GM12878 (cell line): ENCODE measurements around the gene IL17RC. TPM values are rescaled to one million over a fixed set of nuclear protein-coding genes. Genes with fewer than 3 reads are reported as not detected.
"Not testable (repeated sequence)": the region's sequence is repeated elsewhere in the genome, so short reads cannot be mapped to it uniquely, and the experiment has no call there.

Experiments
- ATAC-seq: fragments of 200-7000 bp; cut with Tn5 transposase; 3 replicates; pipeline ENCODE4 v1.9.1; 2020; ENCODE audit warnings: mild to moderate bottlenecking, moderate library complexity
- BruUV-seq: library from RNA; stranded (reverse); fragments of 400-500 nt; replicated peaks from 2 replicates; lab custom pipeline; 2021; lab: Mats Ljungman, UMichigan
- CTCF ChIA-PET: fragments of 300-600 bp; sonication (Branson Sonifier 250); formaldehyde crosslinking; extraction: SDS; loops from one replicate; lab custom pipeline; 2021; ENCODE audit warnings: inconsistent platforms; lab: Yijun Ruan, JAX
- POLR2A ChIA-PET: fragments of 350-600 bp; formaldehyde crosslinking; extraction: SDS; loops from one replicate; lab custom pipeline; 2021; ENCODE audit warnings: inconsistent platforms; lab: Charles Lee
- RAD21 ChIA-PET: fragments of 300-600 bp; sonication (Branson Sonifier 250); formaldehyde crosslinking; loops from one replicate; lab custom pipeline; 2023; ENCODE audit warnings: antibody characterized with exemption; ENCODE audit not compliant: unreplicated experiment; lab: Charles Lee
- SMC1A ChIA-PET: fragments of 300-600 bp; sonication (Branson Sonifier 250); formaldehyde crosslinking; loops from one replicate; lab custom pipeline; 2023; ENCODE audit not compliant: unreplicated experiment, uncharacterized antibody; lab: Charles Lee
- DNase-seq: peaks from one replicate; pipeline ENCODE4 v3.0.0-alpha.2; 2011; ENCODE audit warnings: low read depth, low spot score
- FAIRE-seq: peaks from 3 replicates; lab custom pipeline; 2011; peaks lifted over from hg19 to GRCh38; lab: Jason Lieb, UNC
- H2AFZ ChIP-seq: 2 replicates; pipeline ENCODE4 v1.6.0; 2011; ENCODE audit warnings: low read depth, low read length, control low read depth; ENCODE audit not compliant: control insufficient read depth
- H3K27ac ChIP-seq: 2 replicates; pipeline ENCODE4 v1.5.1; 2011; ENCODE audit warnings: control low read depth; ENCODE audit not compliant: control insufficient read depth, insufficient read depth
- H3K27me3 ChIP-seq, 2 experiments: replicated peaks in 1 of 2; 2 replicates each; pipeline versions ENCODE4 v1.6.0 to v1.6.1; 2011; ENCODE audit warnings: low read length in 1 of 2; ENCODE audit not compliant: control insufficient read depth in 2 of 2, insufficient read depth in 2 of 2
- H3K36me3 ChIP-seq, 2 experiments: 2 replicates each; pipeline ENCODE4 v1.5.1; 2011; ENCODE audit warnings: low read length in 1 of 2; ENCODE audit not compliant: control insufficient read depth in 2 of 2, insufficient read depth in 2 of 2
- H3K4me1 ChIP-seq: 2 replicates; pipeline ENCODE4 v1.6.1; 2011; ENCODE audit warnings: mild to moderate bottlenecking, low read length, moderate library complexity, mixed read lengths; ENCODE audit not compliant: control insufficient read depth, insufficient read depth
- H3K4me2 ChIP-seq: 2 replicates; pipeline ENCODE4 v1.6.0; 2011; ENCODE audit warnings: control low read depth; ENCODE audit not compliant: control insufficient read depth, insufficient read depth
- H3K4me3 ChIP-seq: fragments of 200-600 bp; sonication (generic); 2 replicates; pipeline ENCODE4 v1.5.1; 2016
- H3K79me2 ChIP-seq: 2 replicates; pipeline ENCODE4 v1.6.0; 2011; ENCODE audit warnings: low read length; ENCODE audit not compliant: control insufficient read depth, insufficient read depth
- H3K9ac ChIP-seq: 2 replicates; pipeline ENCODE4 v1.8.0; 2011; ENCODE audit warnings: low read length, control low read depth, mixed read lengths; ENCODE audit not compliant: control insufficient read depth, insufficient read depth
- H3K9me3 ChIP-seq: replicated peaks from 3 replicates; pipeline ENCODE4 v1.5.1; 2011; ENCODE audit warnings: mild to moderate bottlenecking, low read length; ENCODE audit not compliant: control insufficient read depth, insufficient read depth
- H4K20me1 ChIP-seq: 2 replicates; pipeline ENCODE4 v1.6.0; 2011; ENCODE audit not compliant: control insufficient read depth, insufficient read depth
- ATF7 ChIP-seq: fragments of 450-650 bp; IDR thresholded peaks from 2 replicates; pipeline ENCODE4 v1.6.1; 2016; ENCODE audit warnings: low read depth, mild to moderate bottlenecking
- BRCA1 ChIP-seq: IDR thresholded peaks from 2 replicates; pipeline ENCODE4 v1.6.1; 2011; ENCODE audit warnings: low read depth, low read length, improper control_type of control experiment
- CHD2 ChIP-seq: IDR thresholded peaks from 2 replicates; pipeline ENCODE4 v1.6.1; 2011; ENCODE audit warnings: low read depth, low read length, improper control_type of control experiment, borderline replicate concordance
- EZH2 ChIP-seq: IDR thresholded peaks from 2 replicates; pipeline ENCODE4 v1.6.1; 2012; ENCODE audit warnings: low read depth, mild to moderate bottlenecking, control low read depth, inconsistent platforms, low read length, borderline replicate concordance; ENCODE audit not compliant: control insufficient read depth
- RAD21 ChIP-seq: IDR thresholded peaks from 2 replicates; pipeline ENCODE4 v1.6.1; 2011; ENCODE audit warnings: mild to moderate bottlenecking, low read depth, low read length, moderate library complexity; ENCODE audit not compliant: insufficient read depth
- SUZ12 ChIP-seq: fragments of 200-600 bp; sonication (generic); IDR thresholded peaks from one replicate; pipeline ENCODE4 v1.6.1; 2018; ENCODE audit warnings: antibody characterized with exemption, mild to moderate bottlenecking; ENCODE audit not compliant: unreplicated experiment
- WGBS: methylation state at CpG from one replicate; pipeline ENCODE4 v1.1.6; 2016; ENCODE audit warnings: low lambda C conversion rate; ENCODE audit not compliant: insufficient replicate concordance, insufficient coverage; ENCODE audit errors: missing lambda C conversion rate; 5-methylcytosine and 5-hydroxymethylcytosine counted together
- in situ Hi-C: fragments of 300-500 bp; cut with MboI; formaldehyde crosslinking; loops from 9 replicates; pipeline ENCODE4 v1.14.3; 2018; ENCODE audit warnings: mixed read lengths
- intact Hi-C: fragments of 100-400 bp; cut with micrococcal nuclease; formaldehyde crosslinking; loops from one replicate; pipeline ENCODE4 v1.14.2; 2022; ENCODE audit not compliant: unreplicated experiment
- polyA plus RNA-seq, 11 experiments: library from polyadenylated mRNA; depleted of rRNA in 4 of 11; unstranded in 6 of 11; stranded (reverse) in 5 of 11; fragments of >200 nt; fragmentation: Nextera tagmentation in 4 of 11; fragmentation: Illumina TruSeq in 1 of 11; extraction: Ambion mirVana in 4 of 11; extraction: Trizol in 1 of 11; gene quantifications; 1 replicate in 1 of 11; 2 replicates in 10 of 11; pipeline versions ENCODE4 v1.2.1 to v1.2.3, GENCODE V29; 2011 to 2016; ENCODE audit warnings: inconsistent platforms in 2 of 11, missing spikeins in 2 of 11, low read depth in 1 of 11
- total RNA-seq, 4 experiments: library from RNA; depleted of rRNA in 3 of 4; stranded (reverse); fragments of >200 nt in 3 of 4; fragmentation: Illumina TruSeq in 1 of 4; extraction: Trizol in 1 of 4; gene quantifications; 2 replicates each; pipeline versions ENCODE4 v1.2.1 to v1.2.3, GENCODE V29; 2013 to 2021
- TF ChIP-seq, protein P1 (sequence below): fragments of 450-650 bp; formaldehyde crosslinking; IDR thresholded peaks from 2 replicates; pipeline ENCODE4 v1.5.0; 2022; ENCODE audit warnings: mild to moderate bottlenecking, missing genetic modification characterization
- TF ChIP-seq, protein P2 (sequence below): IDR thresholded peaks from 2 replicates; pipeline ENCODE4 v1.6.1; 2012; ENCODE audit warnings: low read length, inconsistent platforms
- TF ChIP-seq, protein P3 (sequence below): fragments of 450-650 bp; IDR thresholded peaks from 2 replicates; pipeline ENCODE4 v1.6.1; 2016; ENCODE audit warnings: mild to moderate bottlenecking

Gene IL17RC
- total and polyA plus RNA-seq, 10 of the 15 experiments (the other 5 are each of a cell fraction or from before 2014, with no cell fraction given) = 0.07 to 4.4 (median 0.34) TPM; not detected in 3

- POLR2A ChIA-PET = interaction anchor here (0.9 to 1.5 kb wide), 3 partner anchors 8 to 54 kb away, joined by 3 to 9 read pairs (median 3); partner anchors contain the start of genes CRELD1 and IL17RE
- Histone ChIP-seq H4K20me1 (no peaks in the 10 kb centered on the region), H3K4me1 (no peaks in the 10 kb centered on the region), H3K79me2 (peaks cover 34% of the 10 kb centered on the region), H3K4me3 (no peak overlapping the region), H3K9ac (no peak overlapping the region), H3K4me2 (no peak overlapping the region), H3K27ac (no peak overlapping the region), H3K36me3 (peaks cover 2 to 12% of the 10 kb centered on the region in 2 experiments), H3K27me3 (no peaks in the 10 kb centered on the region), H2AFZ (no peak overlapping the region), H3K9me3 (no peaks in the 10 kb centered on the region; the same call in 2 of the 3 replicates)
- DNase-seq (no peak), FAIRE-seq (no peak), ATAC-seq (no peak)
- in situ Hi-C loops (no loop called here), intact Hi-C loops (no loop called here)
- TF ChIP-seq, protein P1, sequence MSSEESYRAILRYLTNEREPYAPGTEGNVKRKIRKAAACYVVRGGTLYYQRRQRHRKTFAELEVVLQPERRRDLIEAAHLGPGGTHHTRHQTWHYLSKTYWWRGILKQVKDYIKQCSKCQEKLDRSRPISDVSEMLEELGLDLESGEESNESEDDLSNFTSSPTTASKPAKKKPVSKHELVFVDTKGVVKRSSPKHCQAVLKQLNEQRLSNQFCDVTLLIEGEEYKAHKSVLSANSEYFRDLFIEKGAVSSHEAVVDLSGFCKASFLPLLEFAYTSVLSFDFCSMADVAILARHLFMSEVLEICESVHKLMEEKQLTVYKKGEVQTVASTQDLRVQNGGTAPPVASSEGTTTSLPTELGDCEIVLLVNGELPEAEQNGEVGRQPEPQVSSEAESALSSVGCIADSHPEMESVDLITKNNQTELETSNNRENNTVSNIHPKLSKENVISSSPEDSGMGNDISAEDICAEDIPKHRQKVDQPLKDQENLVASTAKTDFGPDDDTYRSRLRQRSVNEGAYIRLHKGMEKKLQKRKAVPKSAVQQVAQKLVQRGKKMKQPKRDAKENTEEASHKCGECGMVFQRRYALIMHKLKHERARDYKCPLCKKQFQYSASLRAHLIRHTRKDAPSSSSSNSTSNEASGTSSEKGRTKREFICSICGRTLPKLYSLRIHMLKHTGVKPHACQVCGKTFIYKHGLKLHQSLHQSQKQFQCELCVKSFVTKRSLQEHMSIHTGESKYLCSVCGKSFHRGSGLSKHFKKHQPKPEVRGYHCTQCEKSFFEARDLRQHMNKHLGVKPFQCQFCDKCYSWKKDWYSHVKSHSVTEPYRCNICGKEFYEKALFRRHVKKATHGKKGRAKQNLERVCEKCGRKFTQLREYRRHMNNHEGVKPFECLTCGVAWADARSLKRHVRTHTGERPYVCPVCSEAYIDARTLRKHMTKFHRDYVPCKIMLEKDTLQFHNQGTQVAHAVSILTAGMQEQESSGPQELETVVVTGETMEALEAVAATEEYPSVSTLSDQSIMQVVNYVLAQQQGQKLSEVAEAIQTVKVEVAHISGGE = no peak
- TF ChIP-seq BRCA1 (no peak), ATF7 (no peak), EZH2 (no peak), CHD2 (no peak), RAD21 (no peak), SUZ12 (no peak)
- TF ChIP-seq, protein P2, sequence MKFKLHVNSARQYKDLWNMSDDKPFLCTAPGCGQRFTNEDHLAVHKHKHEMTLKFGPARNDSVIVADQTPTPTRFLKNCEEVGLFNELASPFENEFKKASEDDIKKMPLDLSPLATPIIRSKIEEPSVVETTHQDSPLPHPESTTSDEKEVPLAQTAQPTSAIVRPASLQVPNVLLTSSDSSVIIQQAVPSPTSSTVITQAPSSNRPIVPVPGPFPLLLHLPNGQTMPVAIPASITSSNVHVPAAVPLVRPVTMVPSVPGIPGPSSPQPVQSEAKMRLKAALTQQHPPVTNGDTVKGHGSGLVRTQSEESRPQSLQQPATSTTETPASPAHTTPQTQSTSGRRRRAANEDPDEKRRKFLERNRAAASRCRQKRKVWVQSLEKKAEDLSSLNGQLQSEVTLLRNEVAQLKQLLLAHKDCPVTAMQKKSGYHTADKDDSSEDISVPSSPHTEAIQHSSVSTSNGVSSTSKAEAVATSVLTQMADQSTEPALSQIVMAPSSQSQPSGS = no peak
- TF ChIP-seq, protein P3, sequence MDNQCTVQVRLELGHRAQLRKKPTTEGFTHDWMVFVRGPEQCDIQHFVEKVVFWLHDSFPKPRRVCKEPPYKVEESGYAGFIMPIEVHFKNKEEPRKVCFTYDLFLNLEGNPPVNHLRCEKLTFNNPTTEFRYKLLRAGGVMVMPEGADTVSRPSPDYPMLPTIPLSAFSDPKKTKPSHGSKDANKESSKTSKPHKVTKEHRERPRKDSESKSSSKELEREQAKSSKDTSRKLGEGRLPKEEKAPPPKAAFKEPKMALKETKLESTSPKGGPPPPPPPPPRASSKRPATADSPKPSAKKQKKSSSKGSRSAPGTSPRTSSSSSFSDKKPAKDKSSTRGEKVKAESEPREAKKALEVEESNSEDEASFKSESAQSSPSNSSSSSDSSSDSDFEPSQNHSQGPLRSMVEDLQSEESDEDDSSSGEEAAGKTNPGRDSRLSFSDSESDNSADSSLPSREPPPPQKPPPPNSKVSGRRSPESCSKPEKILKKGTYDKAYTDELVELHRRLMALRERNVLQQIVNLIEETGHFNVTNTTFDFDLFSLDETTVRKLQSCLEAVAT = no peak
- RAD21 ChIA-PET = interaction anchor here (1.1 to 2.2 kb wide), 2 partner anchors 39 to 40 kb away, joined by 3 to 9 read pairs; partner anchors contain the start of gene CRELD1
- CTCF ChIA-PET = interaction anchor here (0.8 to 1.7 kb wide), 3 partner anchors 18 to 43 kb away, joined by 3 to 5 read pairs (median 3); no protein-coding TSS in a partner anchor
- BruUV-seq = no TSS peak
- SMC1A ChIA-PET = interaction anchor here (1.4 to 2.0 kb wide), 2 partner anchors 38 to 41 kb away, joined by 7 read pairs; partner anchors contain the start of gene CRELD1
- WGBS = 100% methylated on average over 1 of the region's 1 CpG
Observed at GRCh38 chr3:9893739-9894138, 23.2 kb upstream of the IL17RC start.

DNA sequence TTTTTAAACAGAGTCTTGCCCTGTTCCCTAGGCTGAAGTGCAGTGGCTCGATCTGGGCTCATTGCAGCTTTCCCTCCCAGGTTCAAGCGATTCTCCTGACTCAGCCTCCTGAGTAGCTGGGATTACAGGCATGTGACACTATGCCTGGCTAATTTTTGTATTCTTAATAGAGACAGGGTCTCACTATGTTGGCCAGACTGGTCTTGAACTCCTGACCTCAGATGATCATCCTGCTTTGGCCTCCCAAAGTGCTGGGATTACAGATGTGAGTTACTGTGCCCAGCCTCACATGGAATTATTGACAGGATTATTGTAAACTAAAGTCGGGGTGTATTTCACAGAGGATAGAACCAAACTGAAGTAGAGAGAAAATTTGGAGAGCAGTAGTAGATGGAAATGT is 21.2 kb upstream of the IL17RC start:
- BruUV-seq, FAIRE-seq, H4K20me1 ChIP-seq, H3K9ac ChIP-seq, H3K27me3 ChIP-seq, H3K27ac ChIP-seq, H3K4me2 ChIP-seq, H3K4me1 ChIP-seq, DNase-seq, POLR2A ChIA-PET, H3K9me3 ChIP-seq, H3K4me3 ChIP-seq, intact Hi-C loops, H2AFZ ChIP-seq, in situ Hi-C loops, RAD21 ChIA-PET, ATAC-seq: not testable (repeated sequence)
- Histone ChIP-seq H3K36me3 (peaks cover 2 to 12% of the 10 kb centered on the region in 2 experiments), H3K79me2 (peaks cover 28% of the 10 kb centered on the region)
- SMC1A ChIA-PET = interaction anchor here (1.6 kb wide), 1 partner anchor 16 kb away, joined by 3 read pairs; no protein-coding TSS in a partner anchor
- 100% methylated on average over 2 of the region's 3 CpGs for WGBS
- CTCF ChIA-PET = interaction anchor here (1.6 kb wide), 1 partner anchor 30 kb away, joined by 3 read pairs; no protein-coding TSS in a partner anchor
